Mononuclear cell (primary cell): Measurements from ENCODE around the gene LGALS9. TPM values are rescaled to one million over a fixed set of nuclear protein-coding genes. Genes with fewer than 3 reads are reported as not detected.
"Not testable (repeated sequence)": the region's sequence is repeated elsewhere in the genome, so short reads cannot be mapped to it uniquely, and the experiment has no call there.

Experiments used
- H3K27me3 ChIP-seq: 2 replicates; pipeline ENCODE4 v1.6.0; 2011; ENCODE audit warnings: low read length, control low read depth; ENCODE audit not compliant: insufficient read depth
- H3K4me1 ChIP-seq: 2 replicates; pipeline ENCODE4 v1.5.1; 2011; ENCODE audit warnings: mild to moderate bottlenecking, low read length, control low read depth; ENCODE audit not compliant: insufficient read depth
- H3K4me3 ChIP-seq: 2 replicates; pipeline ENCODE4 v1.5.1; 2011; ENCODE audit warnings: mild to moderate bottlenecking, low read length, moderate library complexity
- H3K9me3 ChIP-seq: 2 replicates; pipeline ENCODE4 v1.5.1; 2011; ENCODE audit warnings: low read depth, mild to moderate bottlenecking, control low read depth, low read length
- total RNA-seq: library from RNA; depleted of rRNA; stranded (reverse); fragments of >200 nt; gene quantifications from one replicate; pipeline ENCODE4 v1.2.3, GENCODE V29; 2012

Gene LGALS9
- total RNA-seq, 1 donor = 61.1 TPM

- H3K9me3 ChIP-seq, H3K27me3 ChIP-seq: not testable (repeated sequence)
- H3K4me3 ChIP-seq = peak overlapping the region; percentile 59
- peaks cover 59% of the 10 kb centered on the region for H3K4me1 ChIP-seq
These were observed 1.8 kb downstream of the LGALS9 start for GRCh38 chr17:27632766-27633165.

GRCh38 chr17:27633312-27634025 is 2.5 kb downstream of the LGALS9 start:
- no peaks in the 10 kb centered on the region for H3K27me3 ChIP-seq
- H3K4me1 ChIP-seq = peaks cover 59% of the 10 kb centered on the region

GRCh38 chr17:27634026-27634335 is 3.0 kb downstream of the LGALS9 start:
- H3K4me3 ChIP-seq = no peak overlapping the region
- no peaks in the 10 kb centered on the region for H3K27me3 ChIP-seq
- no peaks in the 10 kb centered on the region for H3K9me3 ChIP-seq
- H3K4me1 ChIP-seq = peaks cover 59% of the 10 kb centered on the region

More at GRCh38 chr17:27633312-27634025, 2.5 kb downstream of the LGALS9 start:
- H3K9me3 ChIP-seq = no peaks in the 10 kb centered on the region
- no peak overlapping the region for H3K4me3 ChIP-seq

GRCh38 chr17:27634776-27635175 is 3.8 kb downstream of the LGALS9 start:
- Histone ChIP-seq H3K9me3 (no peaks in the 10 kb centered on the region), H3K4me1 (peaks cover 59% of the 10 kb centered on the region), H3K4me3 (no peak overlapping the region), H3K27me3 (no peaks in the 10 kb centered on the region)

GRCh38 chr17:27635275-27635823 is 4.4 kb downstream of the LGALS9 start:
- Histone ChIP-seq H3K4me3 (no peak overlapping the region), H3K4me1 (peaks cover 55% of the 10 kb centered on the region), H3K27me3 (no peaks in the 10 kb centered on the region), H3K9me3 (no peaks in the 10 kb centered on the region)

- H3K4me3 ChIP-seq, H3K9me3 ChIP-seq: not testable (repeated sequence)
- peaks cover 49% of the 10 kb centered on the region for H3K4me1 ChIP-seq
These were observed 5.1 kb downstream of the LGALS9 start for GRCh38 chr17:27636005-27636520.

GRCh38 chr17:27637818-27638217 is 6.8 kb downstream of the LGALS9 start:
- not testable (repeated sequence) for H3K27me3 ChIP-seq, H3K4me3 ChIP-seq, H3K9me3 ChIP-seq
- H3K4me1 ChIP-seq = peaks cover 36% of the 10 kb centered on the region

More at GRCh38 chr17:27636005-27636520, 5.1 kb downstream of the LGALS9 start:
- not testable (repeated sequence) for H3K27me3 ChIP-seq

- peaks cover 30% of the 10 kb centered on the region for H3K4me1 ChIP-seq
- H3K4me3 ChIP-seq, H3K9me3 ChIP-seq, H3K27me3 ChIP-seq: not testable (repeated sequence)
These were observed 7.5 kb downstream of the LGALS9 start for GRCh38 chr17:27638415-27638914.

- no peaks in the 10 kb centered on the region for H3K9me3 ChIP-seq
- H3K4me1 ChIP-seq = peaks cover 7% of the 10 kb centered on the region
- no peaks in the 10 kb centered on the region for H3K27me3 ChIP-seq
- no peak overlapping the region for H3K4me3 ChIP-seq
These were observed 9.8 kb downstream of the LGALS9 start for GRCh38 chr17:27640790-27641189.

GRCh38 chr17:27644586-27644985 is 13.6 kb downstream of the LGALS9 start:
- H3K4me1 ChIP-seq = no peaks in the 10 kb centered on the region
- H3K9me3 ChIP-seq = no peaks in the 10 kb centered on the region
- H3K27me3 ChIP-seq = no peaks in the 10 kb centered on the region
- H3K4me3 ChIP-seq = no peak overlapping the region

GRCh38 chr17:27645621-27646020 is 14.6 kb downstream of the LGALS9 start:
- not testable (repeated sequence) for H3K4me1 ChIP-seq, H3K27me3 ChIP-seq, H3K9me3 ChIP-seq, H3K4me3 ChIP-seq

GRCh38 chr17:27646232-27646631 is 15.2 kb downstream of the LGALS9 start:
- Histone ChIP-seq H3K4me1 (no peaks in the 10 kb centered on the region), H3K4me3 (no peak overlapping the region), H3K9me3 (no peaks in the 10 kb centered on the region), H3K27me3 (no peaks in the 10 kb centered on the region)

- H3K4me1 ChIP-seq = no peaks in the 10 kb centered on the region
- no peaks in the 10 kb centered on the region for H3K27me3 ChIP-seq
- H3K4me3 ChIP-seq = no peak overlapping the region
- H3K9me3 ChIP-seq = no peaks in the 10 kb centered on the region
These were observed 16.8 kb downstream of the LGALS9 start for GRCh38 chr17:27647765-27648164.

- H3K9me3 ChIP-seq, H3K27me3 ChIP-seq, H3K4me1 ChIP-seq, H3K4me3 ChIP-seq: not testable (repeated sequence)
These were observed 18.2 kb downstream of the LGALS9 start for GRCh38 chr17:27649111-27649571.

GRCh38 chr17:27649929-27650328 is 18.9 kb downstream of the LGALS9 start:
- Histone ChIP-seq H3K27me3 (no peaks in the 10 kb centered on the region), H3K4me1 (no peaks in the 10 kb centered on the region), H3K4me3 (no peak overlapping the region)

GRCh38 chr17:27650836-27651235 is 19.8 kb downstream of the LGALS9 start:
- H3K27me3 ChIP-seq = no peaks in the 10 kb centered on the region
- H3K4me3 ChIP-seq = no peak overlapping the region
- H3K9me3 ChIP-seq = no peaks in the 10 kb centered on the region
- no peaks in the 10 kb centered on the region for H3K4me1 ChIP-seq

More at GRCh38 chr17:27649929-27650328, 18.9 kb downstream of the LGALS9 start:
- H3K9me3 ChIP-seq = no peaks in the 10 kb centered on the region
